Ishikawa (cell line): ENCODE data around the gene RNF6.

Experiments used
- CEBPB ChIP-seq: IDR thresholded peaks from 2 replicates; pipeline ENCODE4 v1.6.1; 2012
- CREB1 ChIP-seq: IDR thresholded peaks from 2 replicates; pipeline ENCODE4 v1.6.1; 2012; ENCODE audit warnings: low read depth
- EGR1 ChIP-seq: IDR thresholded peaks from 2 replicates; pipeline ENCODE4 v1.6.1; 2012
- EP300 ChIP-seq: IDR thresholded peaks from 2 replicates; pipeline ENCODE4 v1.6.1; 2012; ENCODE audit warnings: borderline replicate concordance
- FOXM1 ChIP-seq: IDR thresholded peaks from 2 replicates; pipeline ENCODE4 v1.6.1; 2012; ENCODE audit warnings: low read depth, borderline replicate concordance
- RAD21 ChIP-seq: IDR thresholded peaks from 2 replicates; pipeline ENCODE4 v1.6.1; 2012; ENCODE audit warnings: low read depth
- TAF1 ChIP-seq: IDR thresholded peaks from 2 replicates; pipeline ENCODE4 v1.6.1; 2012; ENCODE audit warnings: low read depth, mild to moderate bottlenecking
- TCF12 ChIP-seq: IDR thresholded peaks from 2 replicates; pipeline ENCODE4 v1.6.1; 2012; ENCODE audit warnings: low read depth
- TF ChIP-seq, protein P1 (sequence below): IDR thresholded peaks from 2 replicates; pipeline ENCODE4 v1.6.1; 2012

DNA sequence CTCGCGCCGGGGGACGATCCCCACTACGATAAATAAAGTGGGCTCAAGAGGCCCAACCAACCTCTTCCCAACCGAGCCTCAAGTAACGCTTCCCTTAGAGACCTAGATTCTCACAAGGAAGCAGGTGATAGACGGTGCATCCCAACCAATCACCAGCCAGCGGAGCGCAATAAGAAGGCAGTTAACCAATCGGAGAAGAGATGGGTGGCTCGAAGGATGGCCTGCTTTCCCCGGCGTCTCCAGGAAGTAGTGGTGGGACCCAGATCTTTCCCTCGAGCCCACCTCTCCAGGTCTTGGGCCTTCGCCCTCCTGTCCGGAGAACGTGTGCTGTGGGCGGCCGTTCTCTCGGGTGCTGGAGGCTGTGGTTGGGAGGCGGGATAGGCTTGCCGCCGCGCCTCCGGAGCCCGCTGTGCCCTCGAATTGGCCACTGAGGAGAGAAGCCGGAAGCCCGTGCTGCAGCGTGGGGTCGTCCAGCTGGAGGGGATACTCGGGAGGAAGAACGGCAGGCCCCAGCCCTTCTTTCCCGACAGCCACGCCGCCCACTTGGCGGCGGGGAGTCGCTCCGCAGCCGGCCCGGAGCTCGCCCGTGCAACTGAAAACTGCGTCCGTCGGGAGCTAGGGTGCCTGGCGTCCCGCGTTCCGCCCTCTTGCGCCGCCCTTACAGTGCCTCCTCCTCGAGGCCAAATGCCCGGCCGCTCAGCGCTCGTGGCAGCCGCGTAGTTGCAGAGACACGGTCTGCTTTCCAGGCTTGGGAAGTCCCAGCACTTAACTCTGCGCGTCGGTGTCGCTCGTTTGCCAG, at the start of gene RNF6:
- TF ChIP-seq EP300 (peak; percentile 54), TCF12 (peak; percentile 50), CREB1 (no peak), EGR1 (no peak), FOXM1 (no peak), CEBPB (no peak), RAD21 (no peak), TAF1 (peak; percentile 98)
- TF ChIP-seq, protein P1, sequence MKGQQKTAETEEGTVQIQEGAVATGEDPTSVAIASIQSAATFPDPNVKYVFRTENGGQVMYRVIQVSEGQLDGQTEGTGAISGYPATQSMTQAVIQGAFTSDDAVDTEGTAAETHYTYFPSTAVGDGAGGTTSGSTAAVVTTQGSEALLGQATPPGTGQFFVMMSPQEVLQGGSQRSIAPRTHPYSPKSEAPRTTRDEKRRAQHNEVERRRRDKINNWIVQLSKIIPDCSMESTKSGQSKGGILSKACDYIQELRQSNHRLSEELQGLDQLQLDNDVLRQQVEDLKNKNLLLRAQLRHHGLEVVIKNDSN, result peak; percentile 57
